ENCODE data around the gene LATS2.

Gene LATS2

GRCh38 chr13:20995245-20995838 lies 66.0 kb downstream of the LATS2 start:
- Histone ChIP-seq H3K9me3 (no peaks in the 10 kb centered on the region), H3K27me3 (no peaks in the 10 kb centered on the region), H3K36me3 (peaks cover 30% of the 10 kb centered on the region), H3K27ac (peak overlapping the region; percentile 2), H3K4me3 (ENCODE audit: low read depth in 1 of 2, low read length in 1 of 2) (no peak overlapping the region), H3K4me1 (ENCODE audit: control insufficient read depth in 1 of 2, insufficient read depth in 1 of 2, low read depth in 1 of 2, low read length in 1 of 2) (peaks cover 20 to 25% of the 10 kb centered on the region in 2 experiments)
- TF ChIP-seq, protein P1, sequence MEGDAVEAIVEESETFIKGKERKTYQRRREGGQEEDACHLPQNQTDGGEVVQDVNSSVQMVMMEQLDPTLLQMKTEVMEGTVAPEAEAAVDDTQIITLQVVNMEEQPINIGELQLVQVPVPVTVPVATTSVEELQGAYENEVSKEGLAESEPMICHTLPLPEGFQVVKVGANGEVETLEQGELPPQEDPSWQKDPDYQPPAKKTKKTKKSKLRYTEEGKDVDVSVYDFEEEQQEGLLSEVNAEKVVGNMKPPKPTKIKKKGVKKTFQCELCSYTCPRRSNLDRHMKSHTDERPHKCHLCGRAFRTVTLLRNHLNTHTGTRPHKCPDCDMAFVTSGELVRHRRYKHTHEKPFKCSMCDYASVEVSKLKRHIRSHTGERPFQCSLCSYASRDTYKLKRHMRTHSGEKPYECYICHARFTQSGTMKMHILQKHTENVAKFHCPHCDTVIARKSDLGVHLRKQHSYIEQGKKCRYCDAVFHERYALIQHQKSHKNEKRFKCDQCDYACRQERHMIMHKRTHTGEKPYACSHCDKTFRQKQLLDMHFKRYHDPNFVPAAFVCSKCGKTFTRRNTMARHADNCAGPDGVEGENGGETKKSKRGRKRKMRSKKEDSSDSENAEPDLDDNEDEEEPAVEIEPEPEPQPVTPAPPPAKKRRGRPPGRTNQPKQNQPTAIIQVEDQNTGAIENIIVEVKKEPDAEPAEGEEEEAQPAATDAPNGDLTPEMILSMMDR (IDR thresholded peaks at IDR 0.05) = no peak

GRCh38 chr13:20994441-20994821 lies 67.0 kb downstream of the LATS2 start:
- no peaks in the 10 kb centered on the region for H3K9me3 ChIP-seq
- no peaks in the 10 kb centered on the region for H3K27me3 ChIP-seq
- TF ChIP-seq, protein P1 (IDR thresholded peaks at IDR 0.05) = no peak
- H3K4me1 ChIP-seq (ENCODE audit: control insufficient read depth in 1 of 2, insufficient read depth in 1 of 2, low read depth in 1 of 2, low read length in 1 of 2) = peaks cover 20 to 25% of the 10 kb centered on the region in 2 experiments
- H3K4me3 ChIP-seq (ENCODE audit: low read depth in 1 of 2, low read length in 1 of 2) = no peak overlapping the region
- H3K27ac ChIP-seq = peak overlapping the region; percentile 8
- peaks cover 39% of the 10 kb centered on the region for H3K36me3 ChIP-seq

- H3K36me3 ChIP-seq = peaks cover 43% of the 10 kb centered on the region
- peak overlapping the region; percentile 8 for H3K27ac ChIP-seq
- peaks cover 20 to 25% of the 10 kb centered on the region in 2 experiments for H3K4me1 ChIP-seq (ENCODE audit: control insufficient read depth in 1 of 2, insufficient read depth in 1 of 2, low read depth in 1 of 2, low read length in 1 of 2)
- no peaks in the 10 kb centered on the region for H3K9me3 ChIP-seq
- TF ChIP-seq, protein P1 (IDR thresholded peaks at IDR 0.05) = no peak
- H3K27me3 ChIP-seq = no peaks in the 10 kb centered on the region
- H3K4me3 ChIP-seq (ENCODE audit: low read depth in 1 of 2, low read length in 1 of 2) = no peak overlapping the region
These were observed 67.5 kb downstream of the LATS2 start for GRCh38 chr13:20993661-20994440.

DNA sequence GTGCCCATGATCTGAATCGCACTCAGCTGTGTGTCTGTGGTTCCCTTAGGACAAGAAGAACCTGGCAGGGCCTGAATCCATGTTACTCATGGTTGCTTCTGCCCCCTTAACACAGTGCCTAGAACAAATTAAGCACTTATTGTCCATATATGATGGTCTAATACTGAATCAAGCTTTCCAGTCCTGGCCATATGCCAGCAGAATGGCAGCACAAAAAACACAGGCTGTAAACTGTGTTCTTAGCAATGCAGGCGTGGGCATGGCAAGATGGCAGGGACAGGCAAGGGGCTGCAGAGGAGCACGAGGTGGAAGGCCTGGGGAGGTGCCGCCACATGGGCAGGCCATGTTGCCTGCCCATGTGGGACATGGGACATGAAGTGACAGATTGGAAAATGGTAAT lies 68.2 kb downstream of the LATS2 start:
- H3K9me3 ChIP-seq = no peaks in the 10 kb centered on the region
- peaks cover 44% of the 10 kb centered on the region for H3K36me3 ChIP-seq
- TF ChIP-seq, protein P1 (IDR thresholded peaks at IDR 0.05) = no peak
- peaks cover 20 to 25% of the 10 kb centered on the region in 2 experiments for H3K4me1 ChIP-seq (ENCODE audit: control insufficient read depth in 1 of 2, insufficient read depth in 1 of 2, low read depth in 1 of 2, low read length in 1 of 2)
- no peak overlapping the region for H3K27ac ChIP-seq
- no peaks in the 10 kb centered on the region for H3K27me3 ChIP-seq
- H3K4me3 ChIP-seq (ENCODE audit: low read depth in 1 of 2, low read length in 1 of 2) = no peak overlapping the region

GRCh38 chr13:20991741-20992520 lies 69.5 kb downstream of the LATS2 start:
- no peak overlapping the region for H3K4me3 ChIP-seq (ENCODE audit: low read depth in 1 of 2, low read length in 1 of 2)
- no peak overlapping the region for H3K27ac ChIP-seq
- TF ChIP-seq, protein P1 (IDR thresholded peaks at IDR 0.05) = no peak
- H3K27me3 ChIP-seq = no peaks in the 10 kb centered on the region
- H3K4me1 ChIP-seq (ENCODE audit: control insufficient read depth in 1 of 2, insufficient read depth in 1 of 2, low read depth in 1 of 2, low read length in 1 of 2) = peaks cover 20 to 25% of the 10 kb centered on the region in 2 experiments
- no peaks in the 10 kb centered on the region for H3K9me3 ChIP-seq
- peaks cover 44% of the 10 kb centered on the region for H3K36me3 ChIP-seq

Measured in neutrophil (primary cell).